Measurements from ENCODE around the gene NOS3.

NOS3 gene

GRCh38 chr7:150999497-151000230 lies 8.8 kb downstream of the NOS3 start:
- no peak for DNase-seq (ENCODE audit: extremely low read depth, low read depth)
- TF ChIP-seq CTCF (IDR thresholded peaks at IDR 0.05; ENCODE audit: low read depth, low read length, missing control alignments): no peak
- no peak overlapping the region for H3K4me3 ChIP-seq (replicated peaks; ENCODE audit: low read depth, low read length)

GRCh38 chr7:151000897-151001495 lies 10.2 kb downstream of the NOS3 start:
- no peak for DNase-seq (ENCODE audit: extremely low read depth, low read depth)
- TF ChIP-seq CTCF (IDR thresholded peaks at IDR 0.05; ENCODE audit: low read depth, low read length, missing control alignments): no peak
- no peak overlapping the region for H3K4me3 ChIP-seq (replicated peaks; ENCODE audit: low read depth, low read length)

- no peak for DNase-seq (ENCODE audit: extremely low read depth, low read depth)
- TF ChIP-seq CTCF (IDR thresholded peaks at IDR 0.05; ENCODE audit: low read depth, low read length, missing control alignments): no peak
These were observed 10.7 kb downstream of the NOS3 start for GRCh38 chr7:151001546-151001945.

GRCh38 chr7:151003572-151003971 lies 12.8 kb downstream of the NOS3 start:
- no peak for DNase-seq (ENCODE audit: extremely low read depth, low read depth)
- H3K4me3 ChIP-seq (replicated peaks; ENCODE audit: low read depth, low read length): no peak overlapping the region
- no peak for TF ChIP-seq CTCF (IDR thresholded peaks at IDR 0.05; ENCODE audit: low read depth, low read length, missing control alignments)

More at GRCh38 chr7:151001546-151001945, 10.7 kb downstream of the NOS3 start:
- no peak overlapping the region for H3K4me3 ChIP-seq (replicated peaks; ENCODE audit: low read depth, low read length)

- no peak for TF ChIP-seq CTCF (IDR thresholded peaks at IDR 0.05; ENCODE audit: low read depth, low read length, missing control alignments)
- no peak overlapping the region for H3K4me3 ChIP-seq (replicated peaks; ENCODE audit: low read depth, low read length)
- DNase-seq (ENCODE audit: extremely low read depth, low read depth): no peak
These were observed 14.7 kb downstream of the NOS3 start for GRCh38 chr7:151005566-151005965.

- TF ChIP-seq CTCF (IDR thresholded peaks at IDR 0.05; ENCODE audit: low read depth, low read length, missing control alignments): no peak
- no peak overlapping the region for H3K4me3 ChIP-seq (replicated peaks; ENCODE audit: low read depth, low read length)
- no peak for DNase-seq (ENCODE audit: extremely low read depth, low read depth)
These were observed 15.9 kb downstream of the NOS3 start for GRCh38 chr7:151006590-151007300.

Measured in HFF-Myc (cell line).